Osteoblast (primary cell): ENCODE results near the gene NUBPL. TPM values are rescaled to one million over a fixed set of nuclear protein-coding genes. Genes with fewer than 3 reads are reported as not detected.
"Not testable (repeated sequence)": the region's sequence is repeated elsewhere in the genome, so short reads cannot be mapped to it uniquely, and the experiment has no call there.

Source experiments
- DNase-seq: peaks from one replicate; pipeline ENCODE4 v3.0.0; 2011; ENCODE audit warnings: low spot score, mixed read lengths; ENCODE audit not compliant: insufficient read length; ENCODE audit errors: missing footprints
- H2AFZ ChIP-seq: 2 replicates; pipeline ENCODE4 v1.6.0; 2011; ENCODE audit warnings: mild to moderate bottlenecking, low read length
- H3K27ac ChIP-seq: 2 replicates; pipeline ENCODE4 v1.5.1; 2011; ENCODE audit warnings: mild to moderate bottlenecking, low read depth, low read length, moderate library complexity
- H3K27me3 ChIP-seq: 2 replicates; pipeline ENCODE4 v1.6.0; 2012; ENCODE audit warnings: mild to moderate bottlenecking, control low read depth, inconsistent platforms, low read length, moderate library complexity; ENCODE audit not compliant: insufficient read depth
- H3K36me3 ChIP-seq: 2 replicates; pipeline ENCODE4 v1.5.1; 2011; ENCODE audit warnings: mild to moderate bottlenecking, low read length, control low read depth, moderate library complexity; ENCODE audit not compliant: insufficient read depth
- H3K4me1 ChIP-seq: 2 replicates; pipeline ENCODE4 v1.5.1; 2011; ENCODE audit warnings: mild to moderate bottlenecking, low read length, control low read depth, moderate library complexity; ENCODE audit not compliant: insufficient read depth
- H3K4me2 ChIP-seq: 2 replicates; pipeline ENCODE4 v1.6.0; 2011; ENCODE audit warnings: mild to moderate bottlenecking, low read length; ENCODE audit not compliant: insufficient read depth
- H3K4me3 ChIP-seq: fragments of 200-600 bp; sonication (generic); 3 replicates; pipeline ENCODE4 v1.5.1; 2012; ENCODE audit warnings: mild to moderate bottlenecking, low read length, inconsistent platforms; ENCODE audit not compliant: insufficient read depth
- H3K79me2 ChIP-seq: 2 replicates; pipeline ENCODE4 v1.6.0; 2012; ENCODE audit warnings: mild to moderate bottlenecking, low read length, control low read depth, inconsistent platforms; ENCODE audit not compliant: insufficient read depth
- H3K9me3 ChIP-seq: 2 replicates; pipeline ENCODE4 v1.5.1; 2011; ENCODE audit warnings: low read depth, low read length, control low read depth
- H4K20me1 ChIP-seq: 2 replicates; pipeline ENCODE4 v1.6.0; 2012; ENCODE audit warnings: mild to moderate bottlenecking, low read length, control low read depth; ENCODE audit not compliant: insufficient read depth
- total RNA-seq: library from RNA; depleted of rRNA; stranded (reverse); fragments of >200 nt; gene quantifications from 2 replicates; pipeline ENCODE4 v1.2.3, GENCODE V29; 2012
- TF ChIP-seq, protein P1 (sequence below): IDR thresholded peaks from 2 replicates; pipeline ENCODE4 v1.5.1; 2011; ENCODE audit warnings: mild to moderate bottlenecking, low read depth, low read length, moderate library complexity; ENCODE audit errors: extremely low read depth

The NUBPL gene
- total RNA-seq, 1 donor: 11.6 TPM

DNA sequence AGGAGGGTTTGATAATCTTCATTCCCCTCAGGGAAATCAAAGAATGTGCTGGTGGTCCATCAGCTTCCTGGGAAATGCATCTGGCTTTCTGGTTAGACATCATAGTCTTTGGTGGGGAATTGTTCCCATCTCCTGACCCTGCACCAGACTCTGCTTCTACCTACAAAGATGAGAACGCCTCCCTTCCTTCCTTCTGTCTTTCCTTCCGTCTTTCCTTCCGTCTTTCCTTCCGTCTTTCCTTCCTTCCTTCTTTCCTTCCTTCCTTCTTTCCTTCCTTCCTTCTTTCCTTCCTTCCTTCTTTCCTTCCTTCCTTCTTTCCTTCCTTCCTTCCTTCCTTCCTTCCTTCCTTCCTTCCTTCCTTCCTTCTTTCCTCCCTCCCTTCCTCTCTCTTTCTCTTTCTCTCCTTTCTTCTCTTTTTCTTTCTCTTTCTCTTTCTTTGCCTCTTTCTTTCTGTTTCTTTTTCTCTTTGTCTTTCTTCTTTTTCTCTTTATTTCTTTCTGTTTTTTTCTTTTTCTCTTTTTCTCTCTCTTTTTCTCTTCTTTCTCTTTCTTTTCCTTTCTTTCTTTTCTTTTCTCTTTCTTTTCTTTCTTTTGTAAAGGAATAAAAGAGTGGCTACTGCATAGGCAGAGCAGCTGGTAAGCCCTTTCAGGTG, 326.9 kb downstream of the NUBPL start:
- no peak for DNase-seq
- no peak overlapping the region for H3K4me3 ChIP-seq
- no peak overlapping the region for H3K27ac ChIP-seq
- H2AFZ ChIP-seq: no peak overlapping the region
- peaks cover 6% of the 10 kb centered on the region for H3K4me1 ChIP-seq
- H3K4me2 ChIP-seq: no peak overlapping the region
- H3K79me2 ChIP-seq: no peaks in the 10 kb centered on the region
- H3K9me3 ChIP-seq: no peaks in the 10 kb centered on the region
- no peaks in the 10 kb centered on the region for H4K20me1 ChIP-seq
- TF ChIP-seq, protein P1, sequence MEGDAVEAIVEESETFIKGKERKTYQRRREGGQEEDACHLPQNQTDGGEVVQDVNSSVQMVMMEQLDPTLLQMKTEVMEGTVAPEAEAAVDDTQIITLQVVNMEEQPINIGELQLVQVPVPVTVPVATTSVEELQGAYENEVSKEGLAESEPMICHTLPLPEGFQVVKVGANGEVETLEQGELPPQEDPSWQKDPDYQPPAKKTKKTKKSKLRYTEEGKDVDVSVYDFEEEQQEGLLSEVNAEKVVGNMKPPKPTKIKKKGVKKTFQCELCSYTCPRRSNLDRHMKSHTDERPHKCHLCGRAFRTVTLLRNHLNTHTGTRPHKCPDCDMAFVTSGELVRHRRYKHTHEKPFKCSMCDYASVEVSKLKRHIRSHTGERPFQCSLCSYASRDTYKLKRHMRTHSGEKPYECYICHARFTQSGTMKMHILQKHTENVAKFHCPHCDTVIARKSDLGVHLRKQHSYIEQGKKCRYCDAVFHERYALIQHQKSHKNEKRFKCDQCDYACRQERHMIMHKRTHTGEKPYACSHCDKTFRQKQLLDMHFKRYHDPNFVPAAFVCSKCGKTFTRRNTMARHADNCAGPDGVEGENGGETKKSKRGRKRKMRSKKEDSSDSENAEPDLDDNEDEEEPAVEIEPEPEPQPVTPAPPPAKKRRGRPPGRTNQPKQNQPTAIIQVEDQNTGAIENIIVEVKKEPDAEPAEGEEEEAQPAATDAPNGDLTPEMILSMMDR: no peak
- H3K36me3 ChIP-seq: no peaks in the 10 kb centered on the region
- peaks cover 4% of the 10 kb centered on the region for H3K27me3 ChIP-seq

DNA sequence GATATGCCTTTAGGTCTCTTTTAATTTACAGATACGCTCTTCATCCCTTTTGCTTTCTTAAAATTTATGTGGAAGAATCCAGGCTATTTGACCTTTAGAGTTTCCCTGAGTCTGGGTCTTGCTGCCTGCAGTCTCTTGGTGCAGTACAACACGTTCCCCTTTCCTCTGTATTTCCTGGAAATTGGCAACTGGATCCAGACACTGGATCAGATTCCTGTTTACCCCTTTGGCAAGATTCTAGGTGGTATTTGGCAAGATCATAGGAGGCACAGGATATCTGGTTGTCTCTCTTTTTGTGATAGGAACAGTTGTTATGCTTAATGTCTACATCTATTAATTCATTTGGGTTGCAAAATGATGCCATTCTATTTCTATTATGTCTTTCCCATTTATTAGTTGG, 328.1 kb downstream of the NUBPL start:
- Histone ChIP-seq H3K9me3 (no peaks in the 10 kb centered on the region), H4K20me1 (no peaks in the 10 kb centered on the region), H2AFZ (no peak overlapping the region), H3K36me3 (no peaks in the 10 kb centered on the region), H3K4me3 (no peak overlapping the region), H3K4me1 (peaks cover 6% of the 10 kb centered on the region), H3K4me2 (no peak overlapping the region), H3K27me3 (peaks cover 4% of the 10 kb centered on the region), H3K27ac (no peak overlapping the region), H3K79me2 (no peaks in the 10 kb centered on the region)
- DNase-seq: no peak
- TF ChIP-seq, protein P1: no peak

DNA sequence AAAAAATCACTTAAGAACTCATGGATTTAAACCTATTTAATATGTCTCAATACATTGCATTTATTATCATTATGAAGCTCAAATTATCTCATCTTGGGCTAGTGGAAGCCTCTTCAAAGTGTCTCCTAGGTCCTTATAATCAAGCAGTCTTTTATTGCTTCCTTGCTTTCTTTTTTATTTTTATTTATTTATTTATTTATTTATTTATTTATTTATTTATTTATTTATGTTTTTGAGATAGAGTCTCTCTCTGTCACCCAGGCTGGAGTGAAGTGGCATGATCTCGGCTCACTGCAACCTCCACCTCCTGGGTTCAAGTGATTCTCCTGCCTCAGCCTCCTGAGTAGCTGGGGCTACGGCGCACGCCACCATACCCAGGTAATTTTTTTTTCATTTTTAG, 329.0 kb downstream of the NUBPL start:
- not testable (repeated sequence) for H3K4me1 ChIP-seq, H3K27ac ChIP-seq, H3K9me3 ChIP-seq, H3K79me2 ChIP-seq, H2AFZ ChIP-seq, H3K4me2 ChIP-seq, H3K36me3 ChIP-seq, H3K27me3 ChIP-seq, DNase-seq, H4K20me1 ChIP-seq, H3K4me3 ChIP-seq

DNA sequence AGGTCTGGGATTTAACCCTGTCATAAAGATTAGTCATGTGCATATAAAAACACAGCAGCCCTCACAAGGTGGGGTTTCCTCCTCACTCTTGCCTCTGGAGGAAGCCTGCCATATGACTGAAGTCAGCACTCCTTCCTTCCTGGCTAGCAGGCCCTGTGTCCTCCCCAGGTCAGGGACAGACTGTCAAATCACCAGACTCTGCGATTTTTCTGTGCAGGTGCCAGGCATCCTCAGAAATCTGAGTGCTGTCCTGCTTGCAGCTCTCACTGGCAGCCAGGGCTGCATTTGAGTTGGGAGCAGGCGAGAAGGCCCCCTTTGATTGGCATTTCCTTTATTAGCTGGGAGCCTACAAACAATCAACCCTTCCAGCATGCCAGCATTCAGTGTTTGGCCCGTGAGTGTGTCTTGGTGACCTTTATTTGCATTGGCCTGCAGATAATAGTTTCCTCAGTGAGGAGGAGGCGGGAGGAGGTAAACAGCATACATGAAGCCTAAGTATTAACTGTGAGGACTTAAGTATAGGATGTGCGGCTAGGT, 332.1 kb downstream of the NUBPL start:
- no peak overlapping the region for H2AFZ ChIP-seq
- no peak for DNase-seq

More for the DNA sequence above, 332.1 kb downstream of the NUBPL start:
- Histone ChIP-seq H3K27ac (no peak overlapping the region), H3K27me3 (peaks cover 3% of the 10 kb centered on the region), H4K20me1 (no peaks in the 10 kb centered on the region), H3K9me3 (no peaks in the 10 kb centered on the region), H3K4me2 (no peak overlapping the region), H3K4me3 (no peak overlapping the region), H3K79me2 (no peaks in the 10 kb centered on the region), H3K36me3 (no peaks in the 10 kb centered on the region), H3K4me1 (peaks cover 5% of the 10 kb centered on the region)
- TF ChIP-seq, protein P1: no peak
